HepG2 (cell line): Measurements from ENCODE around the gene TPI1. TPM values are rescaled to one million over a fixed set of nuclear protein-coding genes. Genes with fewer than 3 reads are reported as not detected.

Experiments
- DNMT1 ChIP-seq: sonication (generic); formaldehyde crosslinking; IDR thresholded peaks from 2 replicates; pipeline ENCODE4 v1.5.1; 2020; ENCODE audit warnings: mild to moderate bottlenecking, missing genetic modification reagents
- ELF4 ChIP-seq: sonication (generic); formaldehyde crosslinking; IDR thresholded peaks from 2 replicates; pipeline ENCODE4 v1.5.0; 2020; ENCODE audit warnings: missing genetic modification reagents, mild to moderate bottlenecking, moderate library complexity, borderline replicate concordance
- HDAC1 ChIP-seq: sonication (generic); formaldehyde crosslinking; IDR thresholded peaks from 2 replicates; pipeline ENCODE4 v1.5.1; 2020; ENCODE audit warnings: mild to moderate bottlenecking, missing genetic modification reagents
- HNRNPL ChIP-seq: fragments of 200-400 bp; formaldehyde crosslinking; IDR thresholded peaks from 2 replicates; pipeline ENCODE4 v1.6.1; 2017; ENCODE audit warnings: mild to moderate bottlenecking, low read depth, low read length
- HOXD1 ChIP-seq: sonication (generic); formaldehyde crosslinking; IDR thresholded peaks from 2 replicates; pipeline ENCODE4 v1.5.0; 2020; ENCODE audit warnings: missing genetic modification reagents
- NFE2 ChIP-seq: sonication (generic); formaldehyde crosslinking; IDR thresholded peaks from 2 replicates; pipeline ENCODE4 v1.4.0; 2020; ENCODE audit warnings: missing genetic modification reagents
- TBX3 ChIP-seq: fragments of 450-650 bp; IDR thresholded peaks from 2 replicates; pipeline ENCODE4 v1.6.1; 2017; ENCODE audit warnings: antibody characterized with exemption, mild to moderate bottlenecking, inconsistent platforms, borderline replicate concordance
- ZNF160 ChIP-seq: sonication (generic); formaldehyde crosslinking; IDR thresholded peaks from 2 replicates; pipeline ENCODE4 v1.8.0; 2022; ENCODE audit warnings: mild to moderate bottlenecking, inconsistent platforms, missing genetic modification reagents
- ZNF350 ChIP-seq: sonication (generic); formaldehyde crosslinking; IDR thresholded peaks from 2 replicates; pipeline ENCODE4 v1.4.0; 2020; ENCODE audit warnings: mild to moderate bottlenecking, low read depth, missing genetic modification reagents, borderline replicate concordance
- ZNF367 ChIP-seq: sonication (generic); formaldehyde crosslinking; IDR thresholded peaks from 2 replicates; pipeline ENCODE4 v1.4.0; 2020; ENCODE audit warnings: missing genetic modification reagents, borderline replicate concordance
- ZNF441 ChIP-seq: sonication (generic); formaldehyde crosslinking; IDR thresholded peaks from 2 replicates; pipeline ENCODE4 v1.7.0; 2021; ENCODE audit warnings: missing genetic modification reagents, borderline replicate concordance
- ZNF484 ChIP-seq: sonication (generic); formaldehyde crosslinking; IDR thresholded peaks from 2 replicates; pipeline ENCODE4 v1.5.1; 2020; ENCODE audit warnings: mild to moderate bottlenecking, low read depth, missing genetic modification reagents, borderline replicate concordance
- ZNF543 ChIP-seq: sonication (generic); formaldehyde crosslinking; IDR thresholded peaks from 2 replicates; pipeline ENCODE4 v1.4.0; 2020; ENCODE audit warnings: mild to moderate bottlenecking, missing genetic modification reagents
- ZNF549 ChIP-seq: sonication (generic); formaldehyde crosslinking; IDR thresholded peaks from 2 replicates; pipeline ENCODE4 v1.5.0; 2020; ENCODE audit warnings: missing genetic modification reagents
- ZNF724P ChIP-seq: sonication (generic); formaldehyde crosslinking; IDR thresholded peaks from 2 replicates; pipeline ENCODE4 v1.8.0; 2022; ENCODE audit warnings: missing genetic modification reagents, borderline replicate concordance
- ZNF768 ChIP-seq: sonication (generic); formaldehyde crosslinking; IDR thresholded peaks from 2 replicates; pipeline ENCODE4 v1.4.0; 2020; ENCODE audit warnings: missing genetic modification reagents
- ZNF839 ChIP-seq: sonication (generic); formaldehyde crosslinking; IDR thresholded peaks from 2 replicates; pipeline ENCODE4 v1.4.0; 2020; ENCODE audit warnings: missing genetic modification reagents, mild to moderate bottlenecking, borderline replicate concordance
- ZSCAN29 ChIP-seq: sonication (generic); formaldehyde crosslinking; conservative IDR thresholded peaks from 2 replicates; pipeline ENCODE4 v1.4.0; 2020; ENCODE audit warnings: mild to moderate bottlenecking, missing genetic modification reagents
- polyA plus RNA-seq, 8 experiments: library from polyadenylated mRNA; depleted of rRNA in 3 of 8; stranded (reverse) in 7 of 8; unstranded in 1 of 8; fragments of >200 nt; fragmentation: Illumina TruSeq in 4 of 8; extraction: Trizol in 4 of 8; gene quantifications; 2 replicates each; pipeline versions ENCODE4 v1.2.1 to v1.2.3, GENCODE V29; 2011 to 2016; ENCODE audit warnings: low read depth in 4 of 8, missing spikeins in 1 of 8, mixed read lengths in 1 of 8; ENCODE audit not compliant: insufficient read depth in 1 of 8
- total RNA-seq, 5 experiments: library from RNA; depleted of rRNA; stranded (reverse); fragments of >200 nt; fragmentation: Illumina TruSeq; extraction: Trizol; gene quantifications; 2 replicates each; pipeline ENCODE4 v1.2.3, GENCODE V29; 2016; ENCODE audit warnings: low read depth in 1 of 5
- TF ChIP-seq, protein P1 (sequence below): sonication (generic); formaldehyde crosslinking; IDR thresholded peaks from 2 replicates; pipeline ENCODE4 v1.4.0; 2020; ENCODE audit warnings: missing genetic modification reagents, borderline replicate concordance
- TF ChIP-seq, protein P2 (sequence below): sonication (generic); formaldehyde crosslinking; IDR thresholded peaks from 2 replicates; pipeline ENCODE4 v1.5.0; 2020; ENCODE audit warnings: mild to moderate bottlenecking, missing genetic modification reagents, borderline replicate concordance

Gene TPI1
- total and polyA plus RNA-seq, 2 of the 13 experiments (the other 11 are each of a cell fraction or from before 2014, with no cell fraction given) = 945 to 2,535 TPM

DNA sequence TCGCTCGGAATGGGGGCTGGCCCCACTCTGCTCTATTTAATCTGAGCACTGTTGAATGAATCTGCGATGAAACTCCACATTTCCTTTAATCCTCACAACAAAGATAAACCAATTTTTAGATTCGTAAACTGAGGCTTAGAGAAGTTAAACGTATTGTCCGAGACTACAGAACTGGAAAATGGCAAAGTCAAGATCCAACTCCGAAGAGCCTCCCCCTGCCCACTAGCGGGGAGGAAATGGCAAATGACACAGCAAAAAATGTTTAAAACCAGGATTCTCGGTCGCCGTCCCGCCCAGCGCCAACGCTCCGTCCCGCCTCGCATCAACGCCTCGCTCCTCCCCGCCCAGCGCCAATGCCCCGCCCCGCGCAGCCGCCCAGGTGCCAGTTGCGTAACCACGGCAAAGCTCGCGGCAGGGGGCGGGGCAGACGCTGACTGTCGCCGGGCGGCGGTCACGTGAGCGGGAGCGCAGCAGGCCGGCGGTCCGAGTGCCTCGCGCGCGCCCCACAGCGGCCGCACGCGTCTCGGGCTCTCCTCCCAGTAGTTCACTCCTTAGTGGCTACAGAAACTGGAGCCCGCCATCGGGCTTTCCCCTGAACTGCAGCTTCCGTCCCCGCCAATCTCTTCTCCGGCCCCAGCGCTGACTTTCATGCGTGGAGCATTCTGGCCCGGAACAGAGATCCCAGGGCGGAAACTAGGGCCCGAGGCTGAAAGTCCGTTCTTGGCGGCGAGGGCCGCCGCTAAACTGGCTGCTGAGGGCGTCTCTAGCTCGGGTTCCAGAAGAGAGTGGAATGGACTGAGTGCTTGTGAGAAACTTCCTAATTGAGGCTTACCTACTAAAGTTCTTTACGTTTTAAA is 23.7 kb downstream of the TPI1 start (continued):
- TF ChIP-seq ZNF350 (0 out of 2 replicates have a peak, but pooled peaks have one; percentile 51), ZSCAN29 (peak; percentile 63; the same call in 1 of the 2 replicates), DNMT1 (CRISPR knock-in tag) (peak; percentile 24; the same call in 1 of the 2 replicates), ZNF839 (CRISPR knock-in tag) (no peak), ZNF441 (CRISPR knock-in tag) (peak; percentile 75), ZNF543 (CRISPR knock-in tag) (0 out of 2 replicates have a peak, but pooled peaks have one; percentile 49), ZNF160 (CRISPR knock-in tag) (peak; percentile 23; the same call in 1 of the 2 replicates), ZNF549 (CRISPR knock-in tag) (no peak), NFE2 (CRISPR knock-in tag) (peak; percentile 98), HOXD1 (CRISPR knock-in tag) (peak; percentile 67; the same call in 1 of the 2 replicates), HDAC1 (CRISPR knock-in tag) (peak; percentile 78), ELF4 (no peak), ZNF768 (CRISPR knock-in tag) (peak; percentile 53; the same call in 1 of the 2 replicates), HNRNPL (no peak), ZNF367 (CRISPR knock-in tag) (no peak), ZNF484 (CRISPR knock-in tag) (no peak), ZNF724P (0 out of 2 replicates have a peak, but pooled peaks have one; percentile 56), TBX3 (peak; percentile 19; the same call in 1 of the 2 replicates)
- TF ChIP-seq, protein P1, sequence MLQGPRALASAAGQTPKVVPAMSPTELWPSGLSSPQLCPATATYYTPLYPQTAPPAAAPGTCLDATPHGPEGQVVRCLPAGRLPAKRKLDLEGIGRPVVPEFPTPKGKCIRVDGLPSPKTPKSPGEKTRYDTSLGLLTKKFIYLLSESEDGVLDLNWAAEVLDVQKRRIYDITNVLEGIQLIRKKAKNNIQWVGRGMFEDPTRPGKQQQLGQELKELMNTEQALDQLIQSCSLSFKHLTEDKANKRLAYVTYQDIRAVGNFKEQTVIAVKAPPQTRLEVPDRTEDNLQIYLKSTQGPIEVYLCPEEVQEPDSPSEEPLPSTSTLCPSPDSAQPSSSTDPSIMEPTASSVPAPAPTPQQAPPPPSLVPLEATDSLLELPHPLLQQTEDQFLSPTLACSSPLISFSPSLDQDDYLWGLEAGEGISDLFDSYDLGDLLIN (CRISPR knock-in tag) = peak; percentile 48; the same call in 1 of the 2 replicates
- TF ChIP-seq, protein P2, sequence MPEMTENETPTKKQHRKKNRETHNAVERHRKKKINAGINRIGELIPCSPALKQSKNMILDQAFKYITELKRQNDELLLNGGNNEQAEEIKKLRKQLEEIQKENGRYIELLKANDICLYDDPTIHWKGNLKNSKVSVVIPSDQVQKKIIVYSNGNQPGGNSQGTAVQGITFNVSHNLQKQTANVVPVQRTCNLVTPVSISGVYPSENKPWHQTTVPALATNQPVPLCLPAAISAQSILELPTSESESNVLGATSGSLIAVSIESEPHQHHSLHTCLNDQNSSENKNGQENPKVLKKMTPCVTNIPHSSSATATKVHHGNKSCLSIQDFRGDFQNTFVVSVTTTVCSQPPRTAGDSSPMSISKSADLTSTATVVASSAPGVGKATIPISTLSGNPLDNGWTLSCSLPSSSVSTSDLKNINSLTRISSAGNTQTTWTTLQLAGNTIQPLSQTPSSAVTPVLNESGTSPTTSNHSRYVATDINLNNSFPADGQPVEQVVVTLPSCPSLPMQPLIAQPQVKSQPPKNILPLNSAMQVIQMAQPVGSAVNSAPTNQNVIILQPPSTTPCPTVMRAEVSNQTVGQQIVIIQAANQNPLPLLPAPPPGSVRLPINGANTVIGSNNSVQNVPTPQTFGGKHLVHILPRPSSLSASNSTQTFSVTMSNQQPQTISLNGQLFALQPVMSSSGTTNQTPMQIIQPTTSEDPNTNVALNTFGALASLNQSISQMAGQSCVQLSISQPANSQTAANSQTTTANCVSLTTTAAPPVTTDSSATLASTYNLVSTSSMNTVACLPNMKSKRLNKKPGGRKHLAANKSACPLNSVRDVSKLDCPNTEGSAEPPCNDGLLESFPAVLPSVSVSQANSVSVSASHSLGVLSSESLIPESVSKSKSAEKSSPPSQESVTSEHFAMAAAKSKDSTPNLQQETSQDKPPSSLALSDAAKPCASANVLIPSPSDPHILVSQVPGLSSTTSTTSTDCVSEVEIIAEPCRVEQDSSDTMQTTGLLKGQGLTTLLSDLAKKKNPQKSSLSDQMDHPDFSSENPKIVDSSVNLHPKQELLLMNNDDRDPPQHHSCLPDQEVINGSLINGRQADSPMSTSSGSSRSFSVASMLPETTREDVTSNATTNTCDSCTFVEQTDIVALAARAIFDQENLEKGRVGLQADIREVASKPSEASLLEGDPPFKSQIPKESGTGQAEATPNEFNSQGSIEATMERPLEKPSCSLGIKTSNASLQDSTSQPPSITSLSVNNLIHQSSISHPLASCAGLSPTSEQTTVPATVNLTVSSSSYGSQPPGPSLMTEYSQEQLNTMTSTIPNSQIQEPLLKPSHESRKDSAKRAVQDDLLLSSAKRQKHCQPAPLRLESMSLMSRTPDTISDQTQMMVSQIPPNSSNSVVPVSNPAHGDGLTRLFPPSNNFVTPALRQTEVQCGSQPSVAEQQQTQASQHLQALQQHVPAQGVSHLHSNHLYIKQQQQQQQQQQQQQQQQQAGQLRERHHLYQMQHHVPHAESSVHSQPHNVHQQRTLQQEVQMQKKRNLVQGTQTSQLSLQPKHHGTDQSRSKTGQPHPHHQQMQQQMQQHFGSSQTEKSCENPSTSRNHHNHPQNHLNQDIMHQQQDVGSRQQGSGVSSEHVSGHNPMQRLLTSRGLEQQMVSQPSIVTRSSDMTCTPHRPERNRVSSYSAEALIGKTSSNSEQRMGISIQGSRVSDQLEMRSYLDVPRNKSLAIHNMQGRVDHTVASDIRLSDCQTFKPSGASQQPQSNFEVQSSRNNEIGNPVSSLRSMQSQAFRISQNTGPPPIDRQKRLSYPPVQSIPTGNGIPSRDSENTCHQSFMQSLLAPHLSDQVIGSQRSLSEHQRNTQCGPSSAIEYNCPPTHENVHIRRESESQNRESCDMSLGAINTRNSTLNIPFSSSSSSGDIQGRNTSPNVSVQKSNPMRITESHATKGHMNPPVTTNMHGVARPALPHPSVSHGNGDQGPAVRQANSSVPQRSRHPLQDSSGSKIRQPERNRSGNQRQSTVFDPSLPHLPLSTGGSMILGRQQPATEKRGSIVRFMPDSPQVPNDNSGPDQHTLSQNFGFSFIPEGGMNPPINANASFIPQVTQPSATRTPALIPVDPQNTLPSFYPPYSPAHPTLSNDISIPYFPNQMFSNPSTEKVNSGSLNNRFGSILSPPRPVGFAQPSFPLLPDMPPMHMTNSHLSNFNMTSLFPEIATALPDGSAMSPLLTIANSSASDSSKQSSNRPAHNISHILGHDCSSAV (CRISPR knock-in tag) = 0 out of 2 replicates have a peak, but pooled peaks have one; percentile 53
